NOMO-1 treated with dmso at 0.1 percent for 144 hours (cell line): ENCODE data around the gene SLPI.
A peak's percentile ranks its signal among the peaks of the same experiment; 100 is the strongest.

Source experiments
- DNase-seq: peaks from one replicate; lab custom pipeline; 2025; ENCODE audit not compliant: unreplicated experiment; lab: John Stamatoyannopoulos, UW

SLPI gene, protein sequence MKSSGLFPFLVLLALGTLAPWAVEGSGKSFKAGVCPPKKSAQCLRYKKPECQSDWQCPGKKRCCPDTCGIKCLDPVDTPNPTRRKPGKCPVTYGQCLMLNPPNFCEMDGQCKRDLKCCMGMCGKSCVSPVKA

GRCh38 chr20:45254383-45255262 lies at the start of gene SLPI:
TSS of gene SLPI (minus strand) at chr20:45254564. CDS start at chr20:45254543, 21 bp downstream.
- peak; percentile 64 for DNase-seq

DNA sequence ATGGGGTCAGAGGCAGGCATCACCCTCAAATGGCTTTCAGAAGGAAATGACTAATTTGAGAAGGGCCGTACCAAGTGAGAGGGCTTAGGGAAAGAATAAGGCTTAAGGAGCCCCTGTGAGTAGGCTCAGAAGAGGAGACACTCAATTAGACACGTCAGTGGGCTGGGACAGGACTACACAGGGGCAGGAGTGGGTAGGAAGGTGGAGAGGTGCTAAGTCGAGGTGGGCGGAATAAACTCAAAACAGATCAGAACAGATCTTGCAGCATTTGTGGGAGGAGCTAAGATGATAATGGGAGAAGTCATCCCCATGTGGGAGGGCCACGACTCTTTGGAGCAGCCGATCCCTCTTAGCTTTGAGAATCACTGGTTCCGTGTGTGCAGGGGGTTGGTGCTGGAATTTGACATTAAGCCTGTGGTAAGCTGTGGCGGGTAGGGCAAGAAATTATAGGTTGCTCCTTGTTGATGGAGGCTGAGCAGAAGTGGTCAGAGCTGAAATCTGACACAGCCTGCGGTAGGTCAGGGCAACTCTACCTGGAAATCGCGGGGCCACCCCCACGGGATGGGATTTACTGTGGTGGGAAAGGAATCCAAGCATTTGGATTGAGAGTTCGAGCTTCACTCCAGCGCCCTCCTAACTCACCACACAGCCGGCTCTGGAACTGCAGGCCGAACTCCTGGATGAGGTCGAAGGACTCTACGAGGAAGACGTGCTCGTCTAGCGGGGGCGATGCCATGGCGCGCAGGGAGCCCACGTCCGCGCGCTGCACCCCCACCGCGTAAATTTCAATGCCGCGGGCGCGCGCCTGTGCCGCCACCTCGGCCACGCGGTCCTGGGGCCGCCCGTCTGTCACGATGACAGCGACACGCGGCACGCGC lies 49.5 kb upstream of the SLPI start:
- DNase-seq: no peak

GRCh38 chr20:45301824-45302271 lies 47.5 kb upstream of the SLPI start:
- no peak for DNase-seq

GRCh38 chr20:45300961-45301360 lies 46.6 kb upstream of the SLPI start:
- no peak for DNase-seq

DNA sequence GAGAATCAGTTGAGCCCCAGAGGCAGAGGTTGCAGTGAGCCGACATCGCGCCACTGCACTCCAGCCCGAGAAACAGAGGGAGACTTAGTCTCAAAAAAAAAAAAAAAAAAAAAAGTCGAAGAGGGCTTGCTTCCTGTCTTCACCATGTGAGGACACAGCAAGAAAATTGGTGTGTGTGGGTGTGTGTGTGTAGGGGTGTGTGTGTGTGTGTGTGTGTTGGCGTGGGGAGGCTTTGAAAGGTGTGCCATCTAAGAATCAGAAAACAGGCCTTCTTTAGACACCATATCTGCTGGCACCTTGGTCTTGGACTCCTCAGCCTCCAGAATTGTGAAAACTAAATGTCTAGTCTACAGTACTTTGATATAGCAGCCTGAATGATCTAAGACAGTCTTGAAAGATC lies 45.4 kb upstream of the SLPI start:
- DNase-seq: no peak

GRCh38 chr20:45297786-45298497 lies 43.6 kb upstream of the SLPI start:
- DNase-seq: no peak

DNA sequence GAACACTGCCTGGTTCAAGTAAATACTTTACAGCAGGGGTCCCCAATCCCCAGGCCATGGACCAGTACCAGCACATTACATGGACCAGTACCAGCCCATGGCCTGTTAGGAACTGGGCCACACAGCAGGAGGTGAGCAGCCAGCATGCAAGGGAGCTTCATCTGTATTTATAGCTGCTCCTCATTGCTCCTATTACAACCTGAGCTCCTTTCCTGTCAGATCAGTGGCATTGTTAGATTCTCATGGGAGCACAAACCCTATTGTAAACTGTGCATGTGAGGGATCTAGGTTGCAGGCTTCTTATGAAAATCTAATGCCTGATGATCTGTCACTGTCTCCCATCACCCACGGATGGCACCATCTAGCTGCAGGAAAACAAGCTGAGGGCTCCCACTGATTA lies 40.3 kb upstream of the SLPI start:
- no peak for DNase-seq

GRCh38 chr20:45294003-45294368 lies 39.6 kb upstream of the SLPI start:
- DNase-seq: no peak

GRCh38 chr20:45293041-45294002 lies 39.0 kb upstream of the SLPI start:
- DNase-seq: peak; percentile 84

DNA sequence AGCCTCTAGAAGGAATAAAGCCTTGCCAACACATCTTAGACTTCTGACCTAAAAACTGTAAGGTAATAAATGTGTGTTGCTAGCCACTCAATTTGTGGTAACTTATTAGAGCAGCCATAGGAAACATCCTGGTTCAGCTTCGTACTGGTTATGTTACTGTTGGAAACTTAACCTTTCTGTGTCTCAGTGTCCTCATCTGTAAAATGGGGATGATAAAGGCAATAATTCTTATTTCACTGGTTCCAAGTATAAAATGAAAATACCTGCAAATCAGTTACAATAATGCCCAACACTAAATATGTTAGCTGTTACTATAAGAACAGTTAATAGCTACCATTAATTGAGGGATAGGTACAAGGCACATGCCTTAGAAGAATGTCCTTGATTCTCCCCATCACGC lies 38.0 kb upstream of the SLPI start:
- DNase-seq: no peak

GRCh38 chr20:45291526-45291925 lies 37.2 kb upstream of the SLPI start:
- DNase-seq: no peak

DNA sequence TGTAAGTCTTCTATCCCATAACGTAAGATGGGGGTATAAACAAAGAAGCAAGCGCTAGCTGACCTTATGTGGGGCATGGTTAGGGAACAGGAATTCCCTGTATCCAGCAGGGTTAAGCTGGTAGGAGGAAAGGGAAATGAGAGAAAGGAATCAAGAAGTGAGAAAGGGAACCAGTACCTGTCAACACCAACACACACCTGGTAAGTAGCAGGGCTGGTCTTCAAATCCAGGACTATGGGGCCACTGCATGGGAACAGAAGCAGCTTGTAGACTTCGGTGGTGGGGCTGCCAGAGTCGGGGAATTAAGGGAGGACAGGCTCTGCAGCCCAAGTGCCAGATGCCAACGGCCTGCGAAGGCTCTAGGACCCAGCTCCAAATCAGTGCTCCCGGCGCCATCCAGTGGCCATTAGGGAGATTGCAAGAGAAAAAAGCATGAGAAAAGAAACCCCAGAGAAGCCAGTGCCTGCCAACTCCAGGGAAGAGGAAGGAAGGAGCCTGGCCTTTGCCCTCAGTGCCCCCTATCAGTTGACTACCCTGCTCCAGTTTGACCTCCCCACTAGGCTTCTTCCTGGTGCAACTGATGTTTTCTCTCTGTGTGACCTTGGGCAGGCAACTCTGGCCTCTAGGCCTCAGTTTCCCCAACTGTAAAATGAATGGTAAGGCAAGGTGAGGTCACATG lies 36.5 kb upstream of the SLPI start:
- DNase-seq: peak; percentile 66

GRCh38 chr20:45289942-45290676 lies 35.7 kb upstream of the SLPI start:
- no peak for DNase-seq

DNA sequence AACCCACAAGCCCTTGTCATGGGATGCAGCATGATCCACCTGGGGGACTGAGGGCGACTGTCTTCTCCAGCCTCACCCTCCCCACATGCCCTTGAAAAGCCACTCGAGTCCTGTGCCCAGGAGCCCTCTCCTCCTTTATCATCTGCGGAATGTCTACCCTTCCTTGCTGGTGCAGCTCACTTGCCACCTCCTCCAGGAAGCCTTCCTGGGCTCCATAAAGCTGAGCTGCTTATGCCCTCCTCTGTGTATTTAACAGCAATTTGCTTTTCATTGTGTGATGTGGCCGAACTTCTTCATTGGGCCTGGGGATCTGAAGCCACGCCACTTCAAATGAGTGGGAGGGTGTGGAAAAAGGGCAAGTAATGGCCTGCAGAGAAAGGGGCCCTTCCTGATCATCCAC lies 34.5 kb upstream of the SLPI start:
- DNase-seq: no peak

DNA sequence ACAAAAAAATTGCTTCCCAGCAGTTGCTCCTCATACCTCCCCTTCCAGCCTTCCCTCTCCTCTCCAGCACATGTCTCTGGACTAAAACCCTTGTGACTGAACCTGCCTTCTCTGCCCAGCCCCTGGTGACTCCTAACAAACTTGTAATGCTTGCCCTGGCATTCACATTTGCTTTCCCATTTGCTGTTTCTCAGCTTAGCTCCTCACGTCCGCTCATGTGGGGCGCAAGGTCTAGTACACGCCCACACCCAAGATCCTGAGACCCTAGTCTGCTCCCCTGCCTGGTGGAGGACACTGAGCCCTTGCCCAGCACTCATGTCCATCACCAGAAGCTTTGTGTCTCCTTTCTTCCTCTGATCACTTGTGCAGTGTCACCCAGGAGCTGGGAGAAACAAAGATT lies 34.0 kb upstream of the SLPI start:
- DNase-seq: no peak

GRCh38 chr20:45283551-45284057 lies 29.2 kb upstream of the SLPI start:
- DNase-seq: no peak

GRCh38 chr20:45282700-45283550 lies 28.6 kb upstream of the SLPI start:
- DNase-seq: no peak

DNA sequence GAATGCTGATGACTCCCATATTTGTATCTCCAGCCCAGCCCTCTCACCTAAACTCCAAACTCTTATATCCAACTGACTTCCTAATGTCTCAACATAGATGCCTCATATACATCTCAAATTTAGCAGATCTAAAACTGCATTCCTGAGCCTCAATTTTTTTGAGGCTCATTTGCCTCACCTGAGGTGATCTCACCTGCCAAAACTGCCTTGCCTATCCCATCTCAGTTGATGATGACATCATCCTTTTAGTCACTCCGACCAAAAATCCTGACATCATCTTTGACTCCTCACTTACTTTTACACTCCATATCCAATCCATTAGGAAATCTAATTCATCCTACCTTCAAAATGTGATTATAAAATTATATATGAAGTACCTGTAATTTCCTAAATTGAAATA lies 25.6 kb upstream of the SLPI start:
- DNase-seq: no peak
